IMR-90 (cell line): ENCODE measurements around the gene EXOC4. TPM values are rescaled to one million over a fixed set of nuclear protein-coding genes. Genes with fewer than 3 reads are reported as not detected.

Source experiments
- ATAC-seq: fragments of 200-7000 bp; cut with Tn5 transposase; 2 replicates; pipeline ENCODE4 v1.9.1; 2020; ENCODE audit warnings: low read depth, mild to moderate bottlenecking, moderate library complexity
- BruUV-seq: library from RNA; stranded (reverse); fragments of 400-500 nt; replicated peaks from 2 replicates; lab custom pipeline; 2021; lab: Mats Ljungman, UMichigan
- CTCF ChIA-PET: fragments of 300-600 bp; formaldehyde crosslinking; extraction: SDS; loops from one replicate; lab custom pipeline; 2021; ENCODE audit warnings: antibody characterized with exemption; lab: Yijun Ruan, JAX
- POLR2A ChIA-PET: fragments of 300-600 bp; sonication (Branson Sonifier 250); formaldehyde crosslinking; loops from one replicate; lab custom pipeline; 2022; ENCODE audit warnings: antibody characterized with exemption; ENCODE audit not compliant: unreplicated experiment; lab: Charles Lee
- DNase-seq: peaks from one replicate; pipeline ENCODE4 v3.0.0; 2013
- H2AFZ ChIP-seq: replicated peaks from 2 replicates; pipeline ENCODE3; 2013; ENCODE audit warnings: low read length, mild to moderate bottlenecking; ENCODE audit not compliant: poor library complexity
- H2AK5ac ChIP-seq: 2 replicates; pipeline ENCODE4 v1.6.1; 2013; ENCODE audit warnings: low read depth, low read length, inconsistent platforms
- H2AK9ac ChIP-seq: replicated peaks from 2 replicates; pipeline ENCODE3; 2013; ENCODE audit warnings: mild to moderate bottlenecking, low read depth, low read length, moderate library complexity; ENCODE audit not compliant: poor library complexity
- H2BK120ac ChIP-seq: 2 replicates; pipeline ENCODE4 v1.6.1; 2013; ENCODE audit warnings: low read depth, low read length, inconsistent platforms
- H2BK15ac ChIP-seq: 3 replicates; pipeline ENCODE4 v1.6.1; 2013; ENCODE audit warnings: low read depth, low read length, inconsistent platforms
- H2BK20ac ChIP-seq: 2 replicates; pipeline ENCODE4 v1.6.1; 2013; ENCODE audit warnings: low read depth, mild to moderate bottlenecking, inconsistent platforms, low read length, moderate library complexity
- H2BK5ac ChIP-seq: 2 replicates; pipeline ENCODE4 v1.6.1; 2013; ENCODE audit warnings: mild to moderate bottlenecking, low read depth, low read length, inconsistent platforms; ENCODE audit not compliant: poor library complexity, severe bottlenecking
- H3K14ac ChIP-seq: replicated peaks from 2 replicates; pipeline ENCODE4 v1.6.1; 2013; ENCODE audit warnings: low read depth, low read length, inconsistent platforms
- H3K18ac ChIP-seq: 2 replicates; pipeline ENCODE4 v1.6.1; 2013; ENCODE audit warnings: low read depth, low read length, control low read depth
- H3K23ac ChIP-seq: 2 replicates; pipeline ENCODE4 v1.6.1; 2013; ENCODE audit warnings: low read depth, low read length, inconsistent platforms
- H3K27ac ChIP-seq: 2 replicates; pipeline ENCODE4 v1.5.1; 2013; ENCODE audit warnings: mild to moderate bottlenecking, control low read depth, low read length; ENCODE audit not compliant: insufficient read depth
- H3K27me3 ChIP-seq: 2 replicates; pipeline ENCODE4 v1.6.1; 2013; ENCODE audit warnings: low read length; ENCODE audit not compliant: control insufficient read depth, insufficient read depth
- H3K36me3 ChIP-seq: 2 replicates; pipeline ENCODE4 v1.6.1; 2013; ENCODE audit warnings: low read length, mixed read lengths; ENCODE audit not compliant: control insufficient read depth, insufficient read depth
- H3K4ac ChIP-seq: 2 replicates; pipeline ENCODE4 v1.6.1; 2013; ENCODE audit warnings: low read depth, low read length, inconsistent platforms
- H3K4me1 ChIP-seq: 2 replicates; pipeline ENCODE4 v1.6.1; 2013; ENCODE audit warnings: low read length, mixed read lengths; ENCODE audit not compliant: control insufficient read depth, insufficient read depth
- H3K4me2 ChIP-seq: 2 replicates; pipeline ENCODE4 v1.6.1; 2013; ENCODE audit warnings: low read depth, mild to moderate bottlenecking, control low read depth, low read length, moderate library complexity
- H3K4me3 ChIP-seq: 2 replicates; pipeline ENCODE4 v1.5.1; 2013; ENCODE audit warnings: low read depth, mild to moderate bottlenecking, control low read depth, low read length, moderate library complexity; ENCODE audit not compliant: insufficient read depth
- H3K56ac ChIP-seq: 2 replicates; pipeline ENCODE4 v1.6.1; 2013; ENCODE audit warnings: low read length, inconsistent platforms; ENCODE audit not compliant: insufficient read depth; ENCODE audit errors: extremely low read depth
- H3K79me1 ChIP-seq, 2 experiments: 2 replicates each; pipeline ENCODE4 v1.6.1; 2013; ENCODE audit warnings: low read length in 2 of 2, inconsistent platforms in 1 of 2, low read depth in 1 of 2
- H3K9ac ChIP-seq: 2 replicates; pipeline ENCODE4 v1.6.1; 2013; ENCODE audit warnings: low read depth, low read length, control low read depth
- H3K9me1 ChIP-seq: 2 replicates; pipeline ENCODE4 v1.6.1; 2013; ENCODE audit warnings: low read length, inconsistent platforms; ENCODE audit not compliant: insufficient read depth
- H3K9me3 ChIP-seq: 2 replicates; pipeline ENCODE4 v1.6.1; 2013; ENCODE audit warnings: low read length; ENCODE audit not compliant: control insufficient read depth, insufficient read depth
- H4K20me1 ChIP-seq: 2 replicates; pipeline ENCODE4 v1.6.1; 2013; ENCODE audit warnings: low read length, inconsistent platforms; ENCODE audit not compliant: insufficient read depth
- H4K5ac ChIP-seq: 2 replicates; pipeline ENCODE4 v1.6.1; 2013; ENCODE audit warnings: mild to moderate bottlenecking, low read depth, low read length, control low read depth
- H4K8ac ChIP-seq, 2 experiments: 2 replicates each; pipeline ENCODE4 v1.6.1; 2013; ENCODE audit warnings: low read depth in 2 of 2, low read length in 2 of 2, control low read depth in 1 of 2, inconsistent platforms in 1 of 2
- H4K91ac ChIP-seq: 2 replicates; pipeline ENCODE4 v1.6.1; 2013; ENCODE audit warnings: low read depth, low read length, inconsistent platforms; ENCODE audit not compliant: insufficient read depth
- BHLHE40 ChIP-seq: fragments of 150-350 bp; IDR thresholded peaks from 2 replicates; pipeline ENCODE4 v1.6.1; 2016; ENCODE audit warnings: mild to moderate bottlenecking, low read depth, low read length
- CEBPB ChIP-seq: IDR thresholded peaks from 2 replicates; pipeline ENCODE4 v1.6.1; 2012; ENCODE audit warnings: low read depth, low read length, improper control_type of control experiment
- CHD1 ChIP-seq: IDR thresholded peaks from 2 replicates; pipeline ENCODE4 v1.6.1; 2012; ENCODE audit warnings: low read depth, low read length, improper control_type of control experiment
- CTCF ChIP-seq: conservative IDR thresholded peaks from 2 replicates; pipeline ENCODE4 v1.5.1; 2012; ENCODE audit warnings: mild to moderate bottlenecking, low read depth, low read length, improper control_type of control experiment
- ELK1 ChIP-seq: fragments of 150-350 bp; IDR thresholded peaks from 2 replicates; pipeline ENCODE4 v1.6.1; 2016; ENCODE audit warnings: low read depth, mild to moderate bottlenecking, low read length, moderate library complexity, borderline replicate concordance
- FOS ChIP-seq: fragments of 150-350 bp; IDR thresholded peaks from 2 replicates; pipeline ENCODE4 v1.6.1; 2016; ENCODE audit warnings: low read depth, low read length
- MAFK ChIP-seq: IDR thresholded peaks from 2 replicates; pipeline ENCODE4 v1.6.1; 2012; ENCODE audit warnings: low read depth, low read length, improper control_type of control experiment
- MAZ ChIP-seq: IDR thresholded peaks from 2 replicates; pipeline ENCODE4 v1.6.1; 2012; ENCODE audit warnings: low read depth, mild to moderate bottlenecking, low read length, improper control_type of control experiment, moderate library complexity, borderline replicate concordance
- MXI1 ChIP-seq: IDR thresholded peaks from 2 replicates; pipeline ENCODE4 v1.6.1; 2012; ENCODE audit warnings: low read depth, mild to moderate bottlenecking, low read length, moderate library complexity, borderline replicate concordance
- NFE2L2 ChIP-seq: fragments of 150-350 bp; IDR thresholded peaks from 2 replicates; pipeline ENCODE4 v1.6.1; 2016; ENCODE audit warnings: low read depth, mild to moderate bottlenecking, low read length
- POLR2A ChIP-seq: IDR thresholded peaks from 2 replicates; pipeline ENCODE4 v1.6.1; 2012; ENCODE audit warnings: mild to moderate bottlenecking, low read depth, low read length
- RAD21 ChIP-seq: IDR thresholded peaks from 2 replicates; pipeline ENCODE4 v1.6.1; 2012; ENCODE audit warnings: low read length, improper control_type of control experiment
- RCOR1 ChIP-seq: IDR thresholded peaks from 2 replicates; pipeline ENCODE4 v1.6.1; 2012; ENCODE audit warnings: mild to moderate bottlenecking, low read length, improper control_type of control experiment; ENCODE audit not compliant: insufficient replicate concordance
- RFX5 ChIP-seq: IDR thresholded peaks from 2 replicates; pipeline ENCODE4 v1.8.0; 2012; ENCODE audit warnings: low read depth, mild to moderate bottlenecking, low read length, moderate library complexity
- SMC3 ChIP-seq: fragments of 150-350 bp; IDR thresholded peaks from 2 replicates; pipeline ENCODE4 v1.6.1; 2016; ENCODE audit warnings: low read depth, mild to moderate bottlenecking, antibody characterized with exemption, low read length, moderate library complexity
- USF2 ChIP-seq: fragments of 150-350 bp; IDR thresholded peaks from 2 replicates; pipeline ENCODE4 v1.6.1; 2017; ENCODE audit warnings: mild to moderate bottlenecking, antibody characterized with exemption, low read length, low read depth
- WGBS, 2 experiments: methylation state at CpG; one replicate each; pipeline versions ENCODE4 v1.1.5 to v1.1.7; 2013; ENCODE audit warnings: missing lambda C conversion rate in 2 of 2; ENCODE audit not compliant: insufficient read length in 1 of 2; ENCODE audit errors: extremely low coverage in 2 of 2; 5-methylcytosine and 5-hydroxymethylcytosine counted together
- dilution Hi-C: fragments of 300-500 bp; cut with HindIII; formaldehyde crosslinking; loops from one replicate; pipeline ENCODE4 v1.14.3; 2018; ENCODE audit warnings: low sequenced_read_pairs; ENCODE audit not compliant: unreplicated experiment
- in situ Hi-C: fragments of 300-500 bp; cut with MboI; formaldehyde crosslinking; loops from 3 replicates; pipeline ENCODE4 v1.14.3; 2019; ENCODE audit warnings: low sequenced_read_pairs, inconsistent platforms, mixed read lengths
- intact Hi-C: fragments of 100-400 bp; cut with micrococcal nuclease; formaldehyde crosslinking; loops from 2 replicates; pipeline ENCODE4 v1.10.0; 2022
- polyA plus RNA-seq, 3 experiments: library from polyadenylated mRNA; depleted of rRNA; stranded (reverse); fragments of >200 nt; gene quantifications; 2 replicates each; pipeline ENCODE4 v1.2.3, GENCODE V29; 2012; ENCODE audit warnings: low replicate concordance in 1 of 3
- total RNA-seq: library from RNA; depleted of rRNA; stranded (reverse); fragments of >200 nt; gene quantifications from 2 replicates; pipeline ENCODE4 v1.2.3, GENCODE V29; 2012

EXOC4 gene
- total and polyA plus RNA-seq, 2 of the 4 experiments (the other 2 are of a cell fraction), result 25.4 to 94.6 TPM

- DNase-seq (no peak), ATAC-seq (no peak)
- no peak overlapping the region for H2AFZ ChIP-seq
- H4K91ac ChIP-seq, result no peak overlapping the region
- no peaks in the 10 kb centered on the region for H3K9me3 ChIP-seq
- WGBS, 2 experiments, result no CpG with 5 or more reads among the region's 2 CpGs
- H4K8ac ChIP-seq, result no peak overlapping the region
- no peak overlapping the region for H3K27ac ChIP-seq
- in situ Hi-C loops, result no loop called here
- H4K5ac ChIP-seq, result no peak overlapping the region
- TF ChIP-seq MAFK (no peak), USF2 (no peak), RAD21 (no peak), BHLHE40 (no peak), NFE2L2 (no peak), SMC3 (no peak), CTCF (no peak), POLR2A (no peak), CEBPB (no peak), RCOR1 (no peak), ELK1 (no peak), RFX5 (no peak), CHD1 (no peak), MXI1 (no peak), MAZ (no peak), FOS (no peak)
- no peak overlapping the region for H2BK120ac ChIP-seq
- no peak overlapping the region for H3K4ac ChIP-seq
- peaks cover 3 to 12% of the 10 kb centered on the region in 2 experiments; a peak in 3 of 4 replicates for H3K79me1 ChIP-seq
- H3K4me3 ChIP-seq, result no peak overlapping the region
- H3K18ac ChIP-seq, result no peak overlapping the region
- POLR2A ChIA-PET, result no interaction called here
- H2BK15ac ChIP-seq, result no peak overlapping the region
- no peak overlapping the region for H3K9ac ChIP-seq
- no peak overlapping the region for H2AK9ac ChIP-seq
- no peaks in the 10 kb centered on the region for H4K20me1 ChIP-seq
- H3K4me2 ChIP-seq, result no peak overlapping the region
- no peak overlapping the region for H3K56ac ChIP-seq
- BruUV-seq, result no TSS peak
- no peak overlapping the region for H2BK20ac ChIP-seq
- no peaks in the 10 kb centered on the region for H3K4me1 ChIP-seq
- no peaks in the 10 kb centered on the region for H3K9me1 ChIP-seq
- H3K27me3 ChIP-seq, result no peaks in the 10 kb centered on the region
- dilution Hi-C loops, result no loop called here
- intact Hi-C loops, result no loop called here
- no peak overlapping the region for H2BK5ac ChIP-seq
- H2AK5ac ChIP-seq, result no peak overlapping the region
- H3K14ac ChIP-seq, result no peak overlapping the region
- CTCF ChIA-PET, result interaction anchor here (0.6 kb wide), 1 partner anchor 34 kb away, joined by 3 read pairs; no protein-coding TSS in a partner anchor
- H3K36me3 ChIP-seq, result no peaks in the 10 kb centered on the region
- H3K23ac ChIP-seq, result no peak overlapping the region
These were observed 158.5 kb downstream of the EXOC4 start for GRCh38 chr7:133411395-133411794.
